Measurements from ENCODE around the gene PIEZO2.

DNA sequence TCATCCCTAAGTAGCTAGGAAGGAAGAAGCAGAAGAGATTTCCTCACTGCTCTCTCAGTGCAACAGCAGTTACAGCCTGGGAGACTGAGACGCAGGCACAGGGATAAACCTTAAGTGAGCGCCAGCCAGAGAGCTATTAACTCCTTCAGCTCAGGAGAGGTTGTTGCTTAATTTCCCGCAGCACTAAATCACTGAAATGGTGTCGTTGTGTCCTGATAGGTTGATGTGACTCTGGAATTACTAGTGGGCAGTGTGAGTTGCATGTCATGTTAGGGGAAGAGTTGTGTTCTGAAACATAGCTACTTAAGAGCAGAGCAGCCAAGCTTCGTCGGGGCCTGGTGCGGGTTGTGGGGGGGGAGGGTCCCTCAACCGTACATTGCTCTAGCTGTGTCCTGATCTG, 397.7 kb downstream of the PIEZO2 start:
- TF ChIP-seq, protein P1, sequence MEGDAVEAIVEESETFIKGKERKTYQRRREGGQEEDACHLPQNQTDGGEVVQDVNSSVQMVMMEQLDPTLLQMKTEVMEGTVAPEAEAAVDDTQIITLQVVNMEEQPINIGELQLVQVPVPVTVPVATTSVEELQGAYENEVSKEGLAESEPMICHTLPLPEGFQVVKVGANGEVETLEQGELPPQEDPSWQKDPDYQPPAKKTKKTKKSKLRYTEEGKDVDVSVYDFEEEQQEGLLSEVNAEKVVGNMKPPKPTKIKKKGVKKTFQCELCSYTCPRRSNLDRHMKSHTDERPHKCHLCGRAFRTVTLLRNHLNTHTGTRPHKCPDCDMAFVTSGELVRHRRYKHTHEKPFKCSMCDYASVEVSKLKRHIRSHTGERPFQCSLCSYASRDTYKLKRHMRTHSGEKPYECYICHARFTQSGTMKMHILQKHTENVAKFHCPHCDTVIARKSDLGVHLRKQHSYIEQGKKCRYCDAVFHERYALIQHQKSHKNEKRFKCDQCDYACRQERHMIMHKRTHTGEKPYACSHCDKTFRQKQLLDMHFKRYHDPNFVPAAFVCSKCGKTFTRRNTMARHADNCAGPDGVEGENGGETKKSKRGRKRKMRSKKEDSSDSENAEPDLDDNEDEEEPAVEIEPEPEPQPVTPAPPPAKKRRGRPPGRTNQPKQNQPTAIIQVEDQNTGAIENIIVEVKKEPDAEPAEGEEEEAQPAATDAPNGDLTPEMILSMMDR (IDR thresholded peaks at IDR 0.05; ENCODE audit: insufficient read depth, low read length), result no peak
- TF ChIP-seq SPI1 (IDR thresholded peaks at IDR 0.05; ENCODE audit: borderline replicate concordance, low read depth) (no peak), POLR2AphosphoS5 (IDR thresholded peaks at IDR 0.05; ENCODE audit: low read depth) (no peak)
